Neural crest cell (in vitro differentiated cells): Measurements from ENCODE around the gene NPSR1. TPM values are rescaled to one million over a fixed set of nuclear protein-coding genes. Genes with fewer than 3 reads are reported as not detected.

Experiments used
- DNase-seq: peaks from one replicate; pipeline ENCODE4 v3.0.0; 2021; ENCODE audit warnings: low read depth, mixed read lengths, low spot score
- H3K27ac Mint-ChIP-seq: one replicate; pipeline ENCODE4 v1.8.0; 2021; ENCODE audit warnings: mild to moderate bottlenecking, mixed read lengths; ENCODE audit not compliant: unreplicated experiment
- H3K27me3 Mint-ChIP-seq: 2 replicates; pipeline ENCODE4 v1.8.0; 2021; ENCODE audit warnings: low read depth, mild to moderate bottlenecking, mixed read lengths
- H3K36me3 Mint-ChIP-seq: 2 replicates; pipeline ENCODE4 v1.8.0; 2021; ENCODE audit warnings: low read depth, mild to moderate bottlenecking, mixed read lengths
- H3K4me1 Mint-ChIP-seq: 2 replicates; pipeline ENCODE4 v1.8.0; 2021; ENCODE audit warnings: mixed read lengths
- H3K4me3 Mint-ChIP-seq: one replicate; pipeline ENCODE4 v1.8.0; 2021; ENCODE audit warnings: mild to moderate bottlenecking, mixed read lengths
- H3K9me3 Mint-ChIP-seq: 2 replicates; pipeline ENCODE4 v1.8.0; 2021; ENCODE audit warnings: mixed read lengths
- total RNA-seq: library from RNA; stranded (reverse); gene quantifications from 2 replicates; pipeline ENCODE4 v1.2.1, GENCODE V29; 2021
- TF ChIP-seq, protein P1 (sequence below): fragments of 200-600 bp; sonication (generic); conservative IDR thresholded peaks from 2 replicates; pipeline ENCODE4 v1.5.0; 2021; ENCODE audit warnings: antibody characterized with exemption, mild to moderate bottlenecking

The NPSR1 gene
- total RNA-seq, 1 donor from 2014 or later, result not detected

DNA sequence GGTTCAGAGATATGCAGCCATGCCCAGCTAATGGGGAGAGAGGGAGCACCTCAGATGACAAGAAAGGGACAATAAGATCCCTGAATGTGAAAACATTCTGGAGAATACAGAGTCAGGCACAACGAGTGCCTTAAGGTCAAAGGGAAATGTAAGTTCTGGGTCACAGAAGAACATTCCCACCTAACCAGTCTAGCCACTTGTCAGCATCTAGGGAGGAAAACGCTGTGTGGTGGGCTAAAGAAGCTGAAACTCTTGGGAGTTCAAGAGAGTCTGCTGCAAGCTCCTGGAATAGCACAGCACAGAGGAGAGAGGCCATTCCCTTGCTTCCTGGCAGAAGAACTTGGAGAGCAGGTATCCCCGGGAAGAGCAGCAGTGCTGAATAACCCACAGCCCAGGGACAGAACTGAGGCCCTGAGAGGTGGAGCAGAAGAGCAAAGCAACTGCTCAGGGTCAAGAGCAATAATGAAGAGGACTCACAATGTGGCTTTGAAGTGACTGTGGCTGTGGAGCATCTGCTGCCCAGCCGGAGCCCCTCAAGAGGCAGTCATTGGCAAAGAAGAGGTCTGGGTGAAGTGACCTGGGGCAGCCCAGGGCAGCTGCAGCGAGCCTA lies 182.3 kb downstream of the NPSR1 start:
- Mint-ChIP-seq H3K9me3 (no peaks in the 10 kb centered on the region), H3K27me3 (no peaks in the 10 kb centered on the region), H3K4me1 (peaks cover 11% of the 10 kb centered on the region), H3K4me3 (no peak overlapping the region), H3K36me3 (no peaks in the 10 kb centered on the region), H3K27ac (no peak overlapping the region)
- DNase-seq, result no peak
- TF ChIP-seq, protein P1, sequence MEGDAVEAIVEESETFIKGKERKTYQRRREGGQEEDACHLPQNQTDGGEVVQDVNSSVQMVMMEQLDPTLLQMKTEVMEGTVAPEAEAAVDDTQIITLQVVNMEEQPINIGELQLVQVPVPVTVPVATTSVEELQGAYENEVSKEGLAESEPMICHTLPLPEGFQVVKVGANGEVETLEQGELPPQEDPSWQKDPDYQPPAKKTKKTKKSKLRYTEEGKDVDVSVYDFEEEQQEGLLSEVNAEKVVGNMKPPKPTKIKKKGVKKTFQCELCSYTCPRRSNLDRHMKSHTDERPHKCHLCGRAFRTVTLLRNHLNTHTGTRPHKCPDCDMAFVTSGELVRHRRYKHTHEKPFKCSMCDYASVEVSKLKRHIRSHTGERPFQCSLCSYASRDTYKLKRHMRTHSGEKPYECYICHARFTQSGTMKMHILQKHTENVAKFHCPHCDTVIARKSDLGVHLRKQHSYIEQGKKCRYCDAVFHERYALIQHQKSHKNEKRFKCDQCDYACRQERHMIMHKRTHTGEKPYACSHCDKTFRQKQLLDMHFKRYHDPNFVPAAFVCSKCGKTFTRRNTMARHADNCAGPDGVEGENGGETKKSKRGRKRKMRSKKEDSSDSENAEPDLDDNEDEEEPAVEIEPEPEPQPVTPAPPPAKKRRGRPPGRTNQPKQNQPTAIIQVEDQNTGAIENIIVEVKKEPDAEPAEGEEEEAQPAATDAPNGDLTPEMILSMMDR, result no peak

DNA sequence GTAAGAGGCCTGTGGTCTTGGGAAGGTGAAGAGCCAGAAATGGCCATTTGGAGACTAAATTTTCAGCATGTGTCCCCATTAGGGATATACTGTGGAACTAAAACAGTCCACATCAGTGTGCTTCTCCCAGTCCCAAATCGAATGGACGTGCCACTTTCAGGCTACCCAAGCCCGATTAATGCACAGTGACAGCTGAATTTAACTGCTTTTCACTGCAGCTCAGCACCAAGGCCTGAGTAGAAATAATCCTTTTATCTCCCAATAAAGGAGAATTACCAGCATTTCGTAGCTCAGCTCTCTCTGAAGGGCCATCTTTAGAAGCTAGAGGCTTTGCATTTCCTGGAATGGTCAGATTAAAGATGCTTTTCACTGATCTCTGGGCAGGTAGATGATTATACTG lies 183.3 kb downstream of the NPSR1 start:
- TF ChIP-seq, protein P1, result no peak
- H3K27me3 Mint-ChIP-seq, result no peaks in the 10 kb centered on the region
- no peak overlapping the region for H3K27ac Mint-ChIP-seq
- peaks cover 11% of the 10 kb centered on the region for H3K4me1 Mint-ChIP-seq
- DNase-seq, result no peak
- no peak overlapping the region for H3K4me3 Mint-ChIP-seq
- H3K36me3 Mint-ChIP-seq, result no peaks in the 10 kb centered on the region
- no peaks in the 10 kb centered on the region for H3K9me3 Mint-ChIP-seq

DNA sequence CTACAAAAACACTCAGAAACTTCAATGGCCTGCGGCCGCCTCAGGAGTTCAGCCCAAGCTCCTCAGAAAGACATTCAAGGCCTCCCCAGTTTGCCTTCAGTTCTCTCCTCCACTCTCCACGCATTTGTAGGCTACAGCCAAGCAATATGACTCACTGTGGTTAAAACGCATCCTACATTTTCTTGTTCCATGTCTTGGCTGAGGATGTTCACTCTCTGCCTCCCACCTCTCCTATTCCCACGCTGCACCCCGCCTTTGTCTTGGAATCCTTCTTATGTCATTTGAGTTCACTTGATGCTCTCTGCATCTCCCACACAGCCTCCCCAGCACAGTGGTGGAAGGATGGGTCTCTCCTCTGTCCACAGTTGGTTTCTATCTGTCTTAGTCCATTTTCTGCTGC lies 184.8 kb downstream of the NPSR1 start:
- Mint-ChIP-seq H3K4me1 (peaks cover 11% of the 10 kb centered on the region), H3K36me3 (no peaks in the 10 kb centered on the region), H3K9me3 (no peaks in the 10 kb centered on the region), H3K27me3 (no peaks in the 10 kb centered on the region), H3K4me3 (no peak overlapping the region), H3K27ac (no peak overlapping the region)
- TF ChIP-seq, protein P1, result no peak
- no peak for DNase-seq

DNA sequence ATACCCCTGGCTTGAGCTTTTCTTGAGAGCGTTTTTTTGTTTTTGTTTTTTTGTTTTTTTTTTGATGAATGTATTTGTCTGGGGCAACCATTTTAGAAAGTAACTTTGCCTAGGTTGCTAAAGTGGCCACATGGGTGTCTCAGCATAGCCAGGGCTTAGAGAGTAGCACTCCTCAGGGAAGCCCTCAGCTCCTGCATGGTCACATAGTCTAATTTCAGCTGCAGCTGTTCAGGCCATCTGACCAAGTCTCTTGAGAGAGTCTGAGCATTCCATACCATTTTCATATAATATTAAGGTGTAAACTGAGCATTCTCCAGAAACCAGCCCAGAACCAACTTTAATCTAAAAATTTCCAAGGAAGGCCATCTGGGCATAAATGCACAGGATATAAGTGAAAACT lies 186.4 kb downstream of the NPSR1 start:
- no peak for DNase-seq
- Mint-ChIP-seq H3K27me3 (no peaks in the 10 kb centered on the region), H3K36me3 (no peaks in the 10 kb centered on the region), H3K4me1 (peaks cover 11% of the 10 kb centered on the region), H3K4me3 (no peak overlapping the region), H3K27ac (no peak overlapping the region), H3K9me3 (no peaks in the 10 kb centered on the region)
- TF ChIP-seq, protein P1, result no peak

DNA sequence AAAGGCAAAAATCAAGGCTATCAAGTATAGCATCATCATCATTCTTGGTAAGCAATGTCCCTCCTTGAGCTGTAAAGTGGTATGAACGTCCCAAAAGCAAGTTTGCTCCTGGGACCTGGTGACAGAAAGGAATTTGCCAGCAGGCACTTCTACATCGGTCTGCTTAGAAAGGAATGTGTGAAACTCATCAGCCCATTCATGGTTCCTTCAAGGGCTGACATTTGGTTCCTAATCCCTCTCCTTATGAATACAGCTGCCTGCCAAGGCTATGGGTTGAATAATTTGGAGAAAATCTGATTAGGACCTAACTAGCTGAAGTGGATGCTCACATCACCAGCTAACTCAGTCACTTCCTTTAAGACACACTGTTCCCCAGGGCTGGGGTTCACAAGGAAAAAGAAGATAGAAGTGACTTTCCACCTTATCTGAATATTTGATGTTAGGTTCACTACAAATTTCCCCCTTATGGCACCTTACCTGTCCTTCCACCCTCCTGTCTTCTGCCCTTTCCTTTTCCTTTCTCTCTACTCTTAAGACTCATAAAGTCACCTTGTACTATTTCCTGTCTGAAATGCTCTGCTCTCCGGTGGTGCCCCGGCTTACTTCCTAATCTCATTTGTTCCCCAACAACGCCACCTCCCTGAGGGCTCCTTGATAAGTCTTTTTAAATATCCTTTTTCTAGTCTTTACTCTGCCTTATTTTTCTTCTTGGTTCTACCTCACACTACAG lies 187.1 kb downstream of the NPSR1 start:
- H3K27ac Mint-ChIP-seq, result no peak overlapping the region

More for the DNA sequence above, 187.1 kb downstream of the NPSR1 start:
- H3K36me3 Mint-ChIP-seq, result no peaks in the 10 kb centered on the region
- H3K27me3 Mint-ChIP-seq, result no peaks in the 10 kb centered on the region
- TF ChIP-seq, protein P1, result no peak
- H3K9me3 Mint-ChIP-seq, result no peaks in the 10 kb centered on the region
- H3K4me3 Mint-ChIP-seq, result no peak overlapping the region
- H3K4me1 Mint-ChIP-seq, result peaks cover 9% of the 10 kb centered on the region
- DNase-seq, result no peak
